HUDEP-2 (cell line): ENCODE measurements around the gene PPP2R3A.

Experiments used
- DNase-seq, 76 experiments: peaks; one replicate each; lab custom pipeline; 2025; ENCODE audit not compliant: unreplicated experiment in 76 of 76; lab: John Stamatoyannopoulos, UW

Gene PPP2R3A

GRCh38 chr3:136022529-136023263 lies 57.2 kb downstream of the PPP2R3A start:
- DNase-seq: no peak

GRCh38 chr3:136023264-136023978 lies 57.9 kb downstream of the PPP2R3A start:
- no peak for DNase-seq

- DNase-seq: no peak
Observed at GRCh38 chr3:136036306-136036705, 70.8 kb downstream of the PPP2R3A start.

- no peak for DNase-seq
Observed at GRCh38 chr3:136038668-136039067, 73.1 kb downstream of the PPP2R3A start.

GRCh38 chr3:136042608-136043221 lies 77.2 kb downstream of the PPP2R3A start:
- peak in 18 of 76 experiments; percentile 1 to 32 (median 8) for DNase-seq

GRCh38 chr3:136044980-136045745 lies 79.6 kb downstream of the PPP2R3A start:
- no peak for DNase-seq

GRCh38 chr3:136048068-136048467 lies 82.5 kb downstream of the PPP2R3A start:
- DNase-seq: no peak

GRCh38 chr3:136050250-136050649 lies 84.7 kb downstream of the PPP2R3A start:
- DNase-seq: no peak

GRCh38 chr3:136055491-136055890 lies 90.0 kb downstream of the PPP2R3A start:
- no peak for DNase-seq

GRCh38 chr3:136067211-136067610 lies 101.7 kb downstream of the PPP2R3A start:
- DNase-seq: no peak

- no peak for DNase-seq
Observed at GRCh38 chr3:136068708-136069107, 103.2 kb downstream of the PPP2R3A start.

GRCh38 chr3:136069933-136070332 lies 104.4 kb downstream of the PPP2R3A start:
- no peak for DNase-seq

- DNase-seq: no peak
Observed at GRCh38 chr3:136070334-136070733, 104.8 kb downstream of the PPP2R3A start.

- DNase-seq: peak in 6 of 76 experiments; percentile 3 to 24 (median 8)
Observed at GRCh38 chr3:136070953-136071949, 105.7 kb downstream of the PPP2R3A start.

- DNase-seq: no peak
Observed at GRCh38 chr3:136074546-136075170, 109.1 kb downstream of the PPP2R3A start.

- DNase-seq: peak in 65 of 76 experiments; percentile 2 to 78 (median 47)
Observed at GRCh38 chr3:136075218-136075808, 109.8 kb downstream of the PPP2R3A start.

- no peak for DNase-seq
Observed at GRCh38 chr3:136075811-136076210, 110.3 kb downstream of the PPP2R3A start.

- DNase-seq: peak in 20 of 76 experiments; percentile 1 to 37 (median 16)
Observed at GRCh38 chr3:136078421-136079364, 113.2 kb downstream of the PPP2R3A start.
